Measurements from ENCODE around the gene PRR14L.

- TF ChIP-seq POLR2A (IDR thresholded peaks at IDR 0.05; ENCODE audit: low read length) (peak; percentile 92), GATA1 (IDR thresholded peaks at IDR 0.05; ENCODE audit: low read depth, low read length) (no peak)
These were observed 3.9 kb upstream of the PRR14L start, which contains the start of gene DEPDC5 for GRCh38 chr22:31753634-31754501.
